Panc1 (cell line): ENCODE data around the gene HSFX3.
"Not testable (repeated sequence)": the region's sequence is repeated elsewhere in the genome, so short reads cannot be mapped to it uniquely, and the experiment has no call there.

Experiments used
- CTCF ChIP-seq: fragments of 450-650 bp; IDR thresholded peaks from 2 replicates; pipeline ENCODE4 v1.5.1; 2017; ENCODE audit warnings: mild to moderate bottlenecking
- POLR2AphosphoS5 ChIP-seq: IDR thresholded peaks from 2 replicates; pipeline ENCODE4 v1.6.1; 2012; ENCODE audit warnings: mild to moderate bottlenecking, low read depth, low read length, moderate library complexity
- REST ChIP-seq, 2 experiments: IDR thresholded peaks; 2 replicates each; pipeline ENCODE4 v1.6.1; 2011 to 2012; ENCODE audit warnings: low read depth in 2 of 2, control low read depth in 1 of 2, low read length in 1 of 2, mild to moderate bottlenecking in 1 of 2, moderate library complexity in 1 of 2; ENCODE audit not compliant: insufficient read depth in 1 of 2
- SIN3A ChIP-seq: IDR thresholded peaks from 2 replicates; pipeline ENCODE4 v1.6.1; 2012; ENCODE audit warnings: low read depth, mild to moderate bottlenecking, low read length, moderate library complexity, borderline replicate concordance; ENCODE audit not compliant: insufficient read depth

- not testable (repeated sequence) for TF ChIP-seq REST (IDR thresholded peaks at IDR 0.05; ENCODE audit: insufficient read depth in 1 of 2, low read depth in 2 of 2, low read length in 1 of 2); POLR2AphosphoS5; CTCF; SIN3A
Observed at GRCh38 chrX:149503446-149503845, 46.3 kb downstream of the HSFX3 start.
